Vagina (tissue), 2 donors: ENCODE data around the gene CAPN13.

ENCODE experiments used
- POLR2A ChIP-seq, 2 donors: fragments of 450-650 bp; IDR thresholded peaks; one replicate each; pipeline ENCODE4 v1.6.1; 2017; ENCODE audit warnings: antibody characterized with exemption in 2 of 2, mild to moderate bottlenecking in 2 of 2, moderate library complexity in 2 of 2
- TF ChIP-seq, protein P1 (sequence below), 3 experiments: fragments of 450-650 bp in 2 of 3; fragments of 200-600 bp in 1 of 3; sonication (generic) in 1 of 3; IDR thresholded peaks; one replicate each; pipeline ENCODE4 v1.5.1; 2017 to 2019; ENCODE audit warnings: antibody characterized with exemption in 3 of 3, mild to moderate bottlenecking in 2 of 3, moderate library complexity in 2 of 3

DNA sequence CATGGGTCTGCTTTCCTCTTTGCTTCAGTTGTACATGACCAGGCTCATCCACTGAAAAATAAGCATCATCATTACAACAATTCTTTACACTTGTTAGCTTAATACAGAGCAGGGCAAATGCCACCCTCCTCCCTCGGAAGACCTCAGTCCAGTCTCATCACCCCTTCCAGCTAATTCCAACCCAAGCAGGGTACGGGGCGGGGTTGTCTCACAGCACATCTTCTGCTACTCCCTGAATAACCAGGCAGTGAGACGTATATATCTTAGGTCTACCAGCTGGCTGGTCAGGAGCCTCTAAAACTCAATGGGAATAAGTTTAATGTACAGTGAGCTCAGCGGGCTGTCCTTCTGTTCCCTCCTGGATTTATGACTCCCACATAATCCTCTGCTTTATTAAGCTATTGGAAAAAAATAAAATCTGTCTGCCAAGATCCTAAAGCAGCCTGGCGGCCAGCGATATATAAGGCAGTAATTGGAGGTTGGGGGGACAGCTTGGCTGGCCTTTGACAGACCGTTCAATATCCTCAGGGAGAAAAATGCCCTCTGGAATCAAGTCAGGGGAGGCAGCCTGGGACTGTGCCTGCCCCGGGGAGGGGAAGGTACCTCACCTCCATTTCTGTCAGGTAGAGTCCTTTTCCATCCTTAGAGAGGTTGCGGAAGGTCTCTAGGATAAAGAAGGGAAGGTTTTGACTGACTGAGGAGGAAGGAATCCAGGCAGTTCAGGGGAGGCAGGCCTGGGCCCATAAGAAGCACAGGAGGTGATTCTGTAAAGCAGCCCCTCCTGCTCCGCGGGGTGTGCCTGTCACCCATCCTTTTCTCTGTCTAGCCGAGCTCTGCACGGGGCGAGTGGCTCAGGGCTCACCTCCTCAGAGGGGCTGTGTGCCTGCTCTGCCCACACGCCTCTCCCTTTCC, 76.3 kb downstream of the CAPN13 start:
- TF ChIP-seq, protein P1, sequence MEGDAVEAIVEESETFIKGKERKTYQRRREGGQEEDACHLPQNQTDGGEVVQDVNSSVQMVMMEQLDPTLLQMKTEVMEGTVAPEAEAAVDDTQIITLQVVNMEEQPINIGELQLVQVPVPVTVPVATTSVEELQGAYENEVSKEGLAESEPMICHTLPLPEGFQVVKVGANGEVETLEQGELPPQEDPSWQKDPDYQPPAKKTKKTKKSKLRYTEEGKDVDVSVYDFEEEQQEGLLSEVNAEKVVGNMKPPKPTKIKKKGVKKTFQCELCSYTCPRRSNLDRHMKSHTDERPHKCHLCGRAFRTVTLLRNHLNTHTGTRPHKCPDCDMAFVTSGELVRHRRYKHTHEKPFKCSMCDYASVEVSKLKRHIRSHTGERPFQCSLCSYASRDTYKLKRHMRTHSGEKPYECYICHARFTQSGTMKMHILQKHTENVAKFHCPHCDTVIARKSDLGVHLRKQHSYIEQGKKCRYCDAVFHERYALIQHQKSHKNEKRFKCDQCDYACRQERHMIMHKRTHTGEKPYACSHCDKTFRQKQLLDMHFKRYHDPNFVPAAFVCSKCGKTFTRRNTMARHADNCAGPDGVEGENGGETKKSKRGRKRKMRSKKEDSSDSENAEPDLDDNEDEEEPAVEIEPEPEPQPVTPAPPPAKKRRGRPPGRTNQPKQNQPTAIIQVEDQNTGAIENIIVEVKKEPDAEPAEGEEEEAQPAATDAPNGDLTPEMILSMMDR (IDR thresholded peaks at IDR 0.05) = no peak
- no peak for TF ChIP-seq POLR2A (IDR thresholded peaks at IDR 0.05)
